Common myeloid progenitor, CD34-positive (primary cell): ENCODE results near the gene GABRG3.

Experiments
- CTCF ChIA-PET: fragments of 350-600 bp; sonication (Branson Sonifier 250); formaldehyde crosslinking; loops from one replicate; lab custom pipeline; 2021; ENCODE audit warnings: antibody characterized with exemption; lab: Charles Lee
- POLR2A ChIA-PET: fragments of 350-600 bp; sonication (Branson Sonifier 250); formaldehyde crosslinking; loops from one replicate; lab custom pipeline; 2021; ENCODE audit warnings: antibody characterized with exemption; lab: Charles Lee
- DNase-seq, 3 donors: peaks; one replicate each; pipeline versions ENCODE4 v3.0.0 to v3.0.0-alpha.2; 2013
- H3K27ac ChIP-seq, 2 experiments: 1 replicate in 1 of 2; 2 replicates in 1 of 2; pipeline ENCODE4 v1.7.0; 2013; ENCODE audit warnings: inconsistent platforms in 2 of 2, low read length in 2 of 2, mild to moderate bottlenecking in 2 of 2, low read depth in 1 of 2, moderate library complexity in 1 of 2; ENCODE audit not compliant: severe bottlenecking in 2 of 2, insufficient read depth in 1 of 2, poor library complexity in 1 of 2
- H3K27me3 ChIP-seq, 5 experiments: replicated peaks in 2 of 5; 1 replicate in 3 of 5; 2 replicates in 2 of 5; pipeline versions ENCODE4 v1.6.1 to v1.7.0; 2013; ENCODE audit warnings: low read length in 4 of 5, mild to moderate bottlenecking in 2 of 5, moderate library complexity in 2 of 5, inconsistent platforms in 1 of 5; ENCODE audit not compliant: insufficient read depth in 5 of 5, control insufficient read depth in 4 of 5
- H3K36me3 ChIP-seq, 4 experiments: 1 replicate in 2 of 4; 2 replicates in 2 of 4; pipeline versions ENCODE4 v1.6.1 to v1.7.0; 2013; ENCODE audit warnings: low read length in 3 of 4, control low read depth in 1 of 4, mild to moderate bottlenecking in 1 of 4; ENCODE audit not compliant: control insufficient read depth in 4 of 4, insufficient read depth in 4 of 4
- H3K4me1 ChIP-seq, 4 experiments: 1 replicate in 3 of 4; 2 replicates in 1 of 4; pipeline versions ENCODE4 v1.6.1 to v1.7.1; 2013; ENCODE audit warnings: low read length in 3 of 4, mild to moderate bottlenecking in 3 of 4, control low read depth in 1 of 4, inconsistent platforms in 1 of 4, moderate library complexity in 1 of 4; ENCODE audit not compliant: control insufficient read depth in 4 of 4, insufficient read depth in 4 of 4; ENCODE audit errors: control extremely low read depth in 1 of 4
- H3K4me3 ChIP-seq, 7 experiments: 1 replicate in 4 of 7; 2 replicates in 3 of 7; pipeline versions ENCODE4 v1.5.1 to v1.7.0; 2013; ENCODE audit warnings: mild to moderate bottlenecking in 7 of 7, low read length in 6 of 7, moderate library complexity in 6 of 7, inconsistent platforms in 2 of 7, low read depth in 2 of 7, control low read depth in 1 of 7; ENCODE audit not compliant: insufficient read depth in 4 of 7, control insufficient read depth in 1 of 7; ENCODE audit errors: extremely low read depth in 1 of 7
- H3K9me3 ChIP-seq, 5 experiments: 1 replicate in 4 of 5; 2 replicates in 1 of 5; pipeline versions ENCODE4 v1.6.1 to v1.7.1; 2013; ENCODE audit warnings: low read length in 4 of 5, mild to moderate bottlenecking in 2 of 5, inconsistent platforms in 1 of 5, low read depth in 1 of 5, moderate library complexity in 1 of 5; ENCODE audit not compliant: control insufficient read depth in 4 of 5, insufficient read depth in 2 of 5; ENCODE audit errors: control extremely low read depth in 1 of 5
- WGBS: methylation state at CpG from one replicate; pipeline ENCODE4 v1.1.5; 2013; ENCODE audit not compliant: insufficient coverage; 5-methylcytosine and 5-hydroxymethylcytosine counted together

GABRG3 gene

GRCh38 chr15:27238707-27239423 lies 267.9 kb downstream of the GABRG3 start:
- Histone ChIP-seq H3K27me3 (no peaks in the 10 kb centered on the region), H3K36me3 (no peaks in the 10 kb centered on the region), H3K4me3 (no peak overlapping the region), H3K9me3 (no peaks in the 10 kb centered on the region), H3K27ac (no peak overlapping the region), H3K4me1 (no peaks in the 10 kb centered on the region)
- no peak for DNase-seq
- 80% methylated on average over 4 of the region's 10 CpGs for WGBS
- ChIA-PET POLR2A (no interaction called here), CTCF (no interaction called here)

GRCh38 chr15:27241943-27242342 lies 271.0 kb downstream of the GABRG3 start:
- ChIA-PET POLR2A (no interaction called here), CTCF (no interaction called here)
- no peaks in the 10 kb centered on the region for H3K36me3 ChIP-seq
- no peaks in the 10 kb centered on the region for H3K27me3 ChIP-seq
- no peaks in the 10 kb centered on the region for H3K4me1 ChIP-seq
- H3K9me3 ChIP-seq: peaks cover 0 to 2% (median 0%) of the 10 kb centered on the region in 5 experiments
- H3K4me3 ChIP-seq: no peak overlapping the region
- H3K27ac ChIP-seq: no peak overlapping the region
- 80% methylated on average over 2 of the region's 2 CpGs for WGBS
- DNase-seq: no peak

- 88% methylated on average over 2 of the region's 3 CpGs for WGBS
- CTCF ChIA-PET: no interaction called here
Measured at GRCh38 chr15:27244047-27244446, 273.1 kb downstream of the GABRG3 start.

GRCh38 chr15:27248251-27248650 lies 277.3 kb downstream of the GABRG3 start:
- no peaks in the 10 kb centered on the region for H3K4me1 ChIP-seq
- no peaks in the 10 kb centered on the region for H3K27me3 ChIP-seq
- peaks cover 0 to 2% (median 0%) of the 10 kb centered on the region in 5 experiments for H3K9me3 ChIP-seq
- CTCF ChIA-PET: no interaction called here
- no peak overlapping the region for H3K4me3 ChIP-seq
- H3K27ac ChIP-seq: no peak overlapping the region
- DNase-seq: no peak
- no peaks in the 10 kb centered on the region for H3K36me3 ChIP-seq
- WGBS: 98% methylated on average over 3 of the region's 3 CpGs
- POLR2A ChIA-PET: no interaction called here

More at GRCh38 chr15:27244047-27244446, 273.1 kb downstream of the GABRG3 start:
- Histone ChIP-seq H3K9me3 (peaks cover 0 to 2% (median 0%) of the 10 kb centered on the region in 5 experiments), H3K4me3 (no peak overlapping the region), H3K27me3 (no peaks in the 10 kb centered on the region), H3K36me3 (no peaks in the 10 kb centered on the region), H3K4me1 (no peaks in the 10 kb centered on the region), H3K27ac (no peak overlapping the region)
- no peak for DNase-seq
- POLR2A ChIA-PET: no interaction called here

GRCh38 chr15:27249046-27249759 lies 278.2 kb downstream of the GABRG3 start:
- no peak for DNase-seq
- Histone ChIP-seq H3K27ac (no peak overlapping the region), H3K9me3 (peaks cover 0 to 2% (median 0%) of the 10 kb centered on the region in 5 experiments), H3K4me3 (no peak overlapping the region), H3K4me1 (no peaks in the 10 kb centered on the region), H3K27me3 (no peaks in the 10 kb centered on the region), H3K36me3 (no peaks in the 10 kb centered on the region)
- CTCF ChIA-PET: no interaction called here
- POLR2A ChIA-PET: no interaction called here
- 96% methylated on average over 23 of the region's 23 CpGs for WGBS

- no peaks in the 10 kb centered on the region for H3K36me3 ChIP-seq
- no peak overlapping the region for H3K4me3 ChIP-seq
- ChIA-PET CTCF (no interaction called here), POLR2A (no interaction called here)
- no peaks in the 10 kb centered on the region for H3K4me1 ChIP-seq
- H3K9me3 ChIP-seq: peaks cover 0 to 2% (median 0%) of the 10 kb centered on the region in 5 experiments
- WGBS: 100% methylated on average over 2 of the region's 3 CpGs
- no peak for DNase-seq
- no peak overlapping the region for H3K27ac ChIP-seq
- H3K27me3 ChIP-seq: no peaks in the 10 kb centered on the region
Measured at GRCh38 chr15:27249760-27250109, 278.8 kb downstream of the GABRG3 start.

- 95% methylated on average over 5 of the region's 6 CpGs for WGBS
- POLR2A ChIA-PET: no interaction called here
Measured at GRCh38 chr15:27250223-27250622, 279.2 kb downstream of the GABRG3 start.

More at GRCh38 chr15:27250223-27250622, 279.2 kb downstream of the GABRG3 start:
- CTCF ChIA-PET: no interaction called here
- Histone ChIP-seq H3K4me1 (no peaks in the 10 kb centered on the region), H3K4me3 (no peak overlapping the region), H3K9me3 (peaks cover 0 to 2% (median 0%) of the 10 kb centered on the region in 5 experiments), H3K27me3 (no peaks in the 10 kb centered on the region), H3K36me3 (no peaks in the 10 kb centered on the region), H3K27ac (no peak overlapping the region)
- no peak for DNase-seq
